H9 (cell line): ENCODE data around the gene TMPRSS11B. TPM values are rescaled to one million over a fixed set of nuclear protein-coding genes. Genes with fewer than 3 reads are reported as not detected.

Source experiments
- DNase-seq: peaks from one replicate; pipeline ENCODE4 v3.0.0-alpha.2; 2017
- H2AFZ ChIP-seq: one replicate; pipeline ENCODE4 v1.6.1; 2013; ENCODE audit warnings: mild to moderate bottlenecking, low read length, control low read depth, moderate library complexity
- H2AK5ac ChIP-seq: 2 replicates; pipeline ENCODE4 v1.6.1; 2013; ENCODE audit warnings: low read length, control low read depth, mixed read lengths; ENCODE audit not compliant: insufficient read length
- H2BK120ac ChIP-seq: one replicate; pipeline ENCODE4 v1.6.1; 2013; ENCODE audit warnings: low read depth, mild to moderate bottlenecking, low read length, control low read depth, inconsistent platforms; ENCODE audit not compliant: poor library complexity, severe bottlenecking
- H2BK12ac ChIP-seq: 2 replicates; pipeline ENCODE4 v1.6.1; 2013; ENCODE audit warnings: low read length, control low read depth, mixed read lengths, low read depth; ENCODE audit not compliant: insufficient read length
- H2BK15ac ChIP-seq: 2 replicates; pipeline ENCODE4 v1.6.1; 2013; ENCODE audit warnings: low read depth, low read length, control low read depth
- H2BK20ac ChIP-seq: one replicate; pipeline ENCODE4 v1.6.1; 2013; ENCODE audit warnings: low read depth, mild to moderate bottlenecking, low read length, control low read depth, inconsistent platforms; ENCODE audit not compliant: poor library complexity, severe bottlenecking
- H2BK5ac ChIP-seq: 2 replicates; pipeline ENCODE4 v1.6.1; 2013; ENCODE audit warnings: low read length, control low read depth, mixed read lengths; ENCODE audit not compliant: insufficient read length
- H3K14ac ChIP-seq: 2 replicates; pipeline ENCODE4 v1.6.1; 2013; ENCODE audit warnings: low read length, control low read depth; ENCODE audit not compliant: insufficient read depth
- H3K18ac ChIP-seq: 2 replicates; pipeline ENCODE4 v1.6.1; 2013; ENCODE audit warnings: low read depth, mild to moderate bottlenecking, mixed read lengths, low read length, control low read depth; ENCODE audit not compliant: insufficient read length
- H3K23ac ChIP-seq: 2 replicates; pipeline ENCODE4 v1.6.1; 2013; ENCODE audit warnings: low read length, control low read depth, mixed read lengths, low read depth; ENCODE audit not compliant: insufficient read length
- H3K23me2 ChIP-seq: 2 replicates; pipeline ENCODE4 v1.6.1; 2013; ENCODE audit warnings: low read depth, mild to moderate bottlenecking, mixed read lengths, low read length, control low read depth; ENCODE audit not compliant: insufficient read length, poor library complexity, severe bottlenecking
- H3K27ac ChIP-seq: 2 replicates; pipeline ENCODE4 v1.5.1; 2013; ENCODE audit warnings: low read length, control low read depth, mixed read lengths, low read depth; ENCODE audit not compliant: insufficient read length
- H3K27me3 ChIP-seq: 2 replicates; pipeline ENCODE4 v1.6.1; 2013; ENCODE audit warnings: low read length, control low read depth, inconsistent platforms; ENCODE audit not compliant: insufficient read depth
- H3K4ac ChIP-seq: 2 replicates; pipeline ENCODE4 v1.6.1; 2013; ENCODE audit warnings: low read depth, mild to moderate bottlenecking, control low read depth, inconsistent platforms, low read length, moderate library complexity
- H3K4me1 ChIP-seq: 2 replicates; pipeline ENCODE4 v1.6.1; 2013; ENCODE audit warnings: low read length, control low read depth, inconsistent platforms; ENCODE audit not compliant: insufficient read depth
- H3K4me2 ChIP-seq: 2 replicates; pipeline ENCODE4 v1.6.1; 2013; ENCODE audit warnings: low read length, control low read depth, mixed read lengths; ENCODE audit not compliant: insufficient read length, insufficient read depth
- H3K56ac ChIP-seq: 2 replicates; pipeline ENCODE4 v1.6.1; 2013; ENCODE audit warnings: low read depth, mild to moderate bottlenecking, mixed read lengths, low read length, control low read depth; ENCODE audit not compliant: insufficient read length
- H3K79me1 ChIP-seq: 2 replicates; pipeline ENCODE4 v1.6.1; 2013; ENCODE audit warnings: low read depth, mild to moderate bottlenecking, moderate library complexity, low read length, control low read depth, inconsistent platforms; ENCODE audit not compliant: insufficient read depth, poor library complexity, severe bottlenecking
- H3K79me2 ChIP-seq: 2 replicates; pipeline ENCODE4 v1.6.1; 2013; ENCODE audit warnings: low read length, control low read depth, inconsistent platforms; ENCODE audit not compliant: insufficient read depth
- H3K9ac ChIP-seq: 2 replicates; pipeline ENCODE4 v1.6.1; 2013; ENCODE audit warnings: low read length, control low read depth, mixed read lengths; ENCODE audit not compliant: insufficient read length; ENCODE audit errors: extremely low read depth
- H3K9me3 ChIP-seq: one replicate; pipeline ENCODE4 v1.6.1; 2013; ENCODE audit warnings: low read depth, low read length, inconsistent platforms; ENCODE audit not compliant: control insufficient read depth
- H3T11ph ChIP-seq: one replicate; pipeline ENCODE4 v1.6.1; 2013; ENCODE audit warnings: mild to moderate bottlenecking, low read length, control low read depth, inconsistent platforms
- H4K20me1 ChIP-seq: one replicate; pipeline ENCODE4 v1.6.1; 2013; ENCODE audit not compliant: control insufficient read depth, insufficient read length, insufficient read depth
- H4K5ac ChIP-seq: 2 replicates; pipeline ENCODE4 v1.6.1; 2013; ENCODE audit warnings: low read depth, mild to moderate bottlenecking, mixed read lengths, low read length, control low read depth; ENCODE audit not compliant: insufficient read length
- H4K8ac ChIP-seq: replicated peaks from 2 replicates; pipeline ENCODE4 v1.6.1; 2013; ENCODE audit warnings: low read length, control low read depth, mixed read lengths, low read depth; ENCODE audit not compliant: insufficient read length
- H4K91ac ChIP-seq: 2 replicates; pipeline ENCODE4 v1.6.1; 2013; ENCODE audit warnings: low read depth, mild to moderate bottlenecking, moderate library complexity, mixed read lengths, low read length, control low read depth; ENCODE audit not compliant: insufficient read length
- H3K27ac Mint-ChIP-seq, 3 experiments: 2 replicates in 2 of 3; 3 replicates in 1 of 3; pipeline ENCODE4 v1.8.0; 2020 to 2021; ENCODE audit warnings: mixed read lengths in 3 of 3, mild to moderate bottlenecking in 1 of 3, moderate library complexity in 1 of 3
- H3K27me3 Mint-ChIP-seq: 2 replicates; pipeline ENCODE4 v1.8.0; 2021; ENCODE audit warnings: low read depth, mild to moderate bottlenecking, moderate library complexity, mixed read lengths
- H3K36me3 Mint-ChIP-seq, 3 experiments: 2 replicates in 2 of 3; 3 replicates in 1 of 3; pipeline ENCODE4 v1.8.0; 2020 to 2021; ENCODE audit warnings: low read depth in 3 of 3, mixed read lengths in 3 of 3; ENCODE audit not compliant: insufficient read depth in 1 of 3
- H3K4me1 Mint-ChIP-seq, 2 experiments: 2 replicates each; pipeline ENCODE4 v1.8.0; 2020; ENCODE audit warnings: mixed read lengths in 2 of 2
- H3K4me3 Mint-ChIP-seq, 2 experiments: 2 replicates in 1 of 2; 3 replicates in 1 of 2; pipeline ENCODE4 v1.8.0; 2020 to 2021; ENCODE audit warnings: mild to moderate bottlenecking in 2 of 2, mixed read lengths in 2 of 2, moderate library complexity in 1 of 2
- H3K9me3 Mint-ChIP-seq, 2 experiments: 2 replicates in 1 of 2; 3 replicates in 1 of 2; pipeline ENCODE4 v1.8.0; 2020; ENCODE audit warnings: mild to moderate bottlenecking in 2 of 2, mixed read lengths in 2 of 2, moderate library complexity in 1 of 2
- WGBS: extraction: QIAGEN DNeasy Blood & Tissue Kit; methylation state at CpG from one replicate; pipeline ENCODE4 v1.1.7; 2013; ENCODE audit warnings: missing lambda C conversion rate, low lambda C conversion rate, mixed read lengths; ENCODE audit not compliant: insufficient read length; ENCODE audit errors: extremely low coverage; 5-methylcytosine and 5-hydroxymethylcytosine counted together
- total RNA-seq: library from RNA; stranded (reverse); gene quantifications from 2 replicates; pipeline ENCODE4 v1.2.1, GENCODE V29; 2021
- TF ChIP-seq, protein P1 (sequence below): fragments of 200-600 bp; sonication (generic); conservative IDR thresholded peaks from 3 replicates; pipeline ENCODE4 v1.8.0; 2021; ENCODE audit warnings: antibody characterized with exemption, mild to moderate bottlenecking

Gene TMPRSS11B
- total RNA-seq, 1 experiment from 2014 or later = not detected

DNA sequence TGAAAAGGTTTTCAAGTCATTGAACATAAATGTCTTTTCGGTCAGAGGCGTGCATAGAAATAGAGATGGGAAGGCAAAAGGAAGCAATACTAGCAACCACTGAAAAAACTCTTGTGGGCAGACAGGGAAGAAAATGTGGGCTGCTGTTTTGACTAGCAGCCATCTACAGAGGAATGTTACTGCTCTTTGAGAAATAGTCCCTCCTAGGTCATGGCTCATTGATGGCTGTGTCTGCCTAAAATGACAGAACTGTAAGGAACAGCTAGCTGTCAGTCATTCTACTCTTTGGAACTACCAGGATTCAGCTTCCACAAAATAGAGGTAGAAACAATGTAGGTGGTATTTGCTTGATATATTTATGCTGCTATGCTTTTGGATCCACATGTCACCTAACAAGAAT is 26.9 kb upstream of the TMPRSS11B start:
- peaks cover 10% of the 10 kb centered on the region; the same call in 1 of the 2 replicates for H3K4me1 ChIP-seq
- no peak overlapping the region for H3T11ph ChIP-seq
- H2BK20ac ChIP-seq = no peak overlapping the region
- TF ChIP-seq, protein P1, sequence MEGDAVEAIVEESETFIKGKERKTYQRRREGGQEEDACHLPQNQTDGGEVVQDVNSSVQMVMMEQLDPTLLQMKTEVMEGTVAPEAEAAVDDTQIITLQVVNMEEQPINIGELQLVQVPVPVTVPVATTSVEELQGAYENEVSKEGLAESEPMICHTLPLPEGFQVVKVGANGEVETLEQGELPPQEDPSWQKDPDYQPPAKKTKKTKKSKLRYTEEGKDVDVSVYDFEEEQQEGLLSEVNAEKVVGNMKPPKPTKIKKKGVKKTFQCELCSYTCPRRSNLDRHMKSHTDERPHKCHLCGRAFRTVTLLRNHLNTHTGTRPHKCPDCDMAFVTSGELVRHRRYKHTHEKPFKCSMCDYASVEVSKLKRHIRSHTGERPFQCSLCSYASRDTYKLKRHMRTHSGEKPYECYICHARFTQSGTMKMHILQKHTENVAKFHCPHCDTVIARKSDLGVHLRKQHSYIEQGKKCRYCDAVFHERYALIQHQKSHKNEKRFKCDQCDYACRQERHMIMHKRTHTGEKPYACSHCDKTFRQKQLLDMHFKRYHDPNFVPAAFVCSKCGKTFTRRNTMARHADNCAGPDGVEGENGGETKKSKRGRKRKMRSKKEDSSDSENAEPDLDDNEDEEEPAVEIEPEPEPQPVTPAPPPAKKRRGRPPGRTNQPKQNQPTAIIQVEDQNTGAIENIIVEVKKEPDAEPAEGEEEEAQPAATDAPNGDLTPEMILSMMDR = no peak
- no peak overlapping the region for H2BK15ac ChIP-seq
- peak; percentile 30 for DNase-seq
- H2BK5ac ChIP-seq = no peak overlapping the region
- H3K79me2 ChIP-seq = no peaks in the 10 kb centered on the region
- no peak overlapping the region for H2AFZ ChIP-seq
- no peak overlapping the region for H3K23ac ChIP-seq
- no peaks in the 10 kb centered on the region for H3K23me2 ChIP-seq
- H2BK120ac ChIP-seq = no peak overlapping the region
- no peak overlapping the region for H4K91ac ChIP-seq
- peak overlapping the region; percentile 33 for H3K4me2 ChIP-seq
- H3K27me3 Mint-ChIP-seq = no peaks in the 10 kb centered on the region
- no peak overlapping the region for H4K5ac ChIP-seq
- H3K9ac ChIP-seq = no peak overlapping the region
- H3K18ac ChIP-seq = no peak overlapping the region
- no peak overlapping the region for H3K4ac ChIP-seq
- no peaks in the 10 kb centered on the region for H3K79me1 ChIP-seq
- no peak overlapping the region for H4K8ac ChIP-seq
- H3K4me3 Mint-ChIP-seq = peak overlapping the region; percentile 55 to 62
- H3K4me1 Mint-ChIP-seq = peaks cover 29% of the 10 kb centered on the region in 2 experiments
- H3K14ac ChIP-seq = no peak overlapping the region
- H2AK5ac ChIP-seq = no peak overlapping the region
- no peak overlapping the region for H2BK12ac ChIP-seq
- no CpG with 5 or more reads among the region's 2 CpGs for WGBS
- peak overlapping the region; percentile 44 to 97 (median 95) for H3K27ac Mint-ChIP-seq
- H3K9me3 Mint-ChIP-seq = peaks cover 36 to 38% of the 10 kb centered on the region in 2 experiments
- peaks cover 30 to 48% (median 32%) of the 10 kb centered on the region in 3 experiments for H3K36me3 Mint-ChIP-seq
- no peaks in the 10 kb centered on the region for H3K27me3 ChIP-seq
- peaks cover 18% of the 10 kb centered on the region for H3K9me3 ChIP-seq
- no peak overlapping the region for H3K56ac ChIP-seq
- no peaks in the 10 kb centered on the region for H4K20me1 ChIP-seq
- H3K27ac ChIP-seq = no peak overlapping the region
